HL-60 (cell line): Measurements from ENCODE around the gene HAUS5.

ENCODE experiments used
- DNase-seq, 2 experiments: peaks; one replicate each; pipeline ENCODE4 v3.0.0-alpha.2; 2010 to 2020; ENCODE audit warnings: low read depth in 1 of 2, low spot score in 1 of 2
- H3K27ac ChIP-seq: fragments of 250-450 bp; sonication (Bioruptor Pico); replicated peaks from 2 replicates; pipeline ENCODE4 v1.5.1; 2020; ENCODE audit warnings: mild to moderate bottlenecking, moderate library complexity
- H3K27me3 ChIP-seq: fragments of 250-450 bp; sonication (Bioruptor Pico); 2 replicates; pipeline ENCODE4 v1.5.1; 2021; ENCODE audit warnings: mild to moderate bottlenecking, moderate library complexity; ENCODE audit not compliant: insufficient read depth, poor library complexity, severe bottlenecking
- H3K4me3 ChIP-seq: replicated peaks from 2 replicates; pipeline ENCODE4 v1.5.1; 2011; ENCODE audit warnings: mild to moderate bottlenecking, control low read depth, low read length; ENCODE audit not compliant: insufficient read depth
- CTCF ChIP-seq: IDR thresholded peaks from one replicate; pipeline ENCODE4 v1.5.1; 2011; ENCODE audit warnings: low read length, control low read depth, inconsistent platforms; ENCODE audit not compliant: insufficient read depth
- GABPA ChIP-seq: IDR thresholded peaks from 2 replicates; pipeline ENCODE4 v1.6.1; 2012; ENCODE audit warnings: low read depth
- POLR2AphosphoS5 ChIP-seq: IDR thresholded peaks from 2 replicates; pipeline ENCODE4 v1.6.1; 2012; ENCODE audit warnings: low read depth
- SPI1 ChIP-seq: IDR thresholded peaks from 2 replicates; pipeline ENCODE4 v1.6.1; 2012; ENCODE audit warnings: low read depth, mild to moderate bottlenecking, borderline replicate concordance
- TF ChIP-seq, protein P1 (sequence below): IDR thresholded peaks from 2 replicates; pipeline ENCODE4 v1.6.1; 2012; ENCODE audit warnings: low read depth; ENCODE audit not compliant: insufficient replicate concordance

The HAUS5 gene

DNA sequence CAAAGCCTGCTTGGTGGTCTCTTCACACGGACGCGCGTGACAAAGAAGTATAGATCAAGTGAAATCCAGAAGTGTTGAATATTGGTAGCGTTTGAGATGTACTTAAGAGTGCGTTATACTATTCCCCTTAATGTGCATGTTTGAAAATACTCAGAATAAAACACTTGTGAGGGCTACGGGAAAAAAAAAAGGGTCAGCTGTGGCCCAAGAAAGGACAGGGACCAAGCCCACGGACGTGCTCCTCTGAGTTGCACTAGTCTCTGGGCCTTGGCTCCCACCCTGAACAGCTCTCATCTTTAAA lies 15.7 kb downstream of the HAUS5 start:
- H3K4me3 ChIP-seq = peak overlapping the region; percentile 88
- TF ChIP-seq GABPA = no peak
- no peak for TF ChIP-seq SPI1
- TF ChIP-seq CTCF = no peak
- TF ChIP-seq, protein P1, sequence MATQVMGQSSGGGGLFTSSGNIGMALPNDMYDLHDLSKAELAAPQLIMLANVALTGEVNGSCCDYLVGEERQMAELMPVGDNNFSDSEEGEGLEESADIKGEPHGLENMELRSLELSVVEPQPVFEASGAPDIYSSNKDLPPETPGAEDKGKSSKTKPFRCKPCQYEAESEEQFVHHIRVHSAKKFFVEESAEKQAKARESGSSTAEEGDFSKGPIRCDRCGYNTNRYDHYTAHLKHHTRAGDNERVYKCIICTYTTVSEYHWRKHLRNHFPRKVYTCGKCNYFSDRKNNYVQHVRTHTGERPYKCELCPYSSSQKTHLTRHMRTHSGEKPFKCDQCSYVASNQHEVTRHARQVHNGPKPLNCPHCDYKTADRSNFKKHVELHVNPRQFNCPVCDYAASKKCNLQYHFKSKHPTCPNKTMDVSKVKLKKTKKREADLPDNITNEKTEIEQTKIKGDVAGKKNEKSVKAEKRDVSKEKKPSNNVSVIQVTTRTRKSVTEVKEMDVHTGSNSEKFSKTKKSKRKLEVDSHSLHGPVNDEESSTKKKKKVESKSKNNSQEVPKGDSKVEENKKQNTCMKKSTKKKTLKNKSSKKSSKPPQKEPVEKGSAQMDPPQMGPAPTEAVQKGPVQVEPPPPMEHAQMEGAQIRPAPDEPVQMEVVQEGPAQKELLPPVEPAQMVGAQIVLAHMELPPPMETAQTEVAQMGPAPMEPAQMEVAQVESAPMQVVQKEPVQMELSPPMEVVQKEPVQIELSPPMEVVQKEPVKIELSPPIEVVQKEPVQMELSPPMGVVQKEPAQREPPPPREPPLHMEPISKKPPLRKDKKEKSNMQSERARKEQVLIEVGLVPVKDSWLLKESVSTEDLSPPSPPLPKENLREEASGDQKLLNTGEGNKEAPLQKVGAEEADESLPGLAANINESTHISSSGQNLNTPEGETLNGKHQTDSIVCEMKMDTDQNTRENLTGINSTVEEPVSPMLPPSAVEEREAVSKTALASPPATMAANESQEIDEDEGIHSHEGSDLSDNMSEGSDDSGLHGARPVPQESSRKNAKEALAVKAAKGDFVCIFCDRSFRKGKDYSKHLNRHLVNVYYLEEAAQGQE = no peak
- TF ChIP-seq POLR2AphosphoS5 = no peak
- no peaks in the 10 kb centered on the region for H3K27me3 ChIP-seq
- H3K27ac ChIP-seq = peak overlapping the region; percentile 83
- DNase-seq = no peak

GRCh38 chr19:35628565-35629331 lies 16.2 kb downstream of the HAUS5 start, which contains the start of gene RBM42:
TSS of gene RBM42 (plus strand) at chr19:35629036. CDS start at chr19:35629154, 118 bp downstream.
- TF ChIP-seq, protein P1 = peak; percentile 28
- TF ChIP-seq POLR2AphosphoS5 (peak; percentile 54), CTCF (no peak), SPI1 (peak; percentile 8; the same call in 1 of the 2 replicates), GABPA (peak; percentile 65)
- Histone ChIP-seq H3K4me3 (peak within 1 kb of the TSS; percentile 88), H3K27ac (peak within 1 kb of the TSS; percentile 83), H3K27me3 (no peaks in the 10 kb centered on the region)
- DNase-seq = peak; percentile 99

DNA sequence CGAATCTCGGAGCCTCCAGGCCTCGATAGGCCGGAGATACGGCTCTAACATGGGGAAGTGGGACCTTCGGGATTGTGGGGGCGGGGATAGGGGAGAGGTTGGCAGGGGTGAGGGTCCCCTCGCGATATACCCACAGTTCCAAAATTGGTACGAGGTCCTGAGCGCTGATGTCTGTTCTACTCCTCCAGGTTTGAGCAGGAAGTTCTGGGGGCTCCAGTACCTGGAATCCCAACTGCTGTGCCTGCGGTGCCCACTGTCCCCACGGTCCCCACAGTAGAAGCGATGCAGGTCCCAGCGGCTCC lies 16.7 kb downstream of the HAUS5 start:
- Histone ChIP-seq H3K27ac (peak overlapping the region; percentile 83), H3K27me3 (no peaks in the 10 kb centered on the region), H3K4me3 (peak overlapping the region; percentile 88)
- DNase-seq = no peak
- TF ChIP-seq SPI1 = no peak; the same call in 1 of the 2 replicates
- no peak for TF ChIP-seq GABPA
- TF ChIP-seq, protein P1 = no peak
- TF ChIP-seq POLR2AphosphoS5 = no peak
- TF ChIP-seq CTCF = no peak
